Ovary (tissue), 3 donors: ENCODE data around the gene ADK.

ENCODE experiments used
- CTCF ChIP-seq, 3 donors: fragments of 450-650 bp in 2 of 3; fragments of 200-600 bp in 1 of 3; IDR thresholded peaks; one replicate each; pipeline versions ENCODE4 v1.5.1 to v1.8.0; 2016 to 2022; ENCODE audit warnings: antibody characterized with exemption in 3 of 3, mild to moderate bottlenecking in 1 of 3
- EP300 ChIP-seq: sonication (generic); formaldehyde crosslinking; IDR thresholded peaks from one replicate; pipeline ENCODE4 v1.6.1; 2017; ENCODE audit warnings: antibody characterized with exemption
- POLR2A ChIP-seq: fragments of 450-650 bp; IDR thresholded peaks from one replicate; pipeline ENCODE4 v1.6.1; 2017; ENCODE audit warnings: antibody characterized with exemption, mild to moderate bottlenecking, moderate library complexity
- donor health status: DM: no; HTN: no; CAD: no.

GRCh38 chr10:74329873-74330272 lies 178.9 kb downstream of the ADK start:
- TF ChIP-seq CTCF (IDR thresholded peaks at IDR 0.05) (no peak), POLR2A (no peak), EP300 (no peak)
